Thyroid gland (tissue), 4 donors: Measurements from ENCODE around the gene ABCD1.

Source experiments
- POLR2A ChIP-seq, 2 donors: fragments of 450-650 bp; IDR thresholded peaks; one replicate each; pipeline ENCODE4 v1.6.1; 2017; ENCODE audit warnings: antibody characterized with exemption in 2 of 2, mild to moderate bottlenecking in 2 of 2, moderate library complexity in 1 of 2
- TF ChIP-seq, protein P1 (sequence below), 6 experiments: fragments of 200-600 bp in 3 of 6; fragments of 450-650 bp in 3 of 6; sonication (generic) in 3 of 6; IDR thresholded peaks; one replicate each; pipeline ENCODE4 v1.5.1; 2016 to 2019; ENCODE audit warnings: antibody characterized with exemption in 6 of 6, mild to moderate bottlenecking in 2 of 6, inconsistent platforms in 1 of 6, moderate library complexity in 1 of 6

GRCh38 chrX:153740631-153741222, 16.1 kb downstream of the ABCD1 start:
- TF ChIP-seq POLR2A (IDR thresholded peaks at IDR 0.05), result no peak
- TF ChIP-seq, protein P1, sequence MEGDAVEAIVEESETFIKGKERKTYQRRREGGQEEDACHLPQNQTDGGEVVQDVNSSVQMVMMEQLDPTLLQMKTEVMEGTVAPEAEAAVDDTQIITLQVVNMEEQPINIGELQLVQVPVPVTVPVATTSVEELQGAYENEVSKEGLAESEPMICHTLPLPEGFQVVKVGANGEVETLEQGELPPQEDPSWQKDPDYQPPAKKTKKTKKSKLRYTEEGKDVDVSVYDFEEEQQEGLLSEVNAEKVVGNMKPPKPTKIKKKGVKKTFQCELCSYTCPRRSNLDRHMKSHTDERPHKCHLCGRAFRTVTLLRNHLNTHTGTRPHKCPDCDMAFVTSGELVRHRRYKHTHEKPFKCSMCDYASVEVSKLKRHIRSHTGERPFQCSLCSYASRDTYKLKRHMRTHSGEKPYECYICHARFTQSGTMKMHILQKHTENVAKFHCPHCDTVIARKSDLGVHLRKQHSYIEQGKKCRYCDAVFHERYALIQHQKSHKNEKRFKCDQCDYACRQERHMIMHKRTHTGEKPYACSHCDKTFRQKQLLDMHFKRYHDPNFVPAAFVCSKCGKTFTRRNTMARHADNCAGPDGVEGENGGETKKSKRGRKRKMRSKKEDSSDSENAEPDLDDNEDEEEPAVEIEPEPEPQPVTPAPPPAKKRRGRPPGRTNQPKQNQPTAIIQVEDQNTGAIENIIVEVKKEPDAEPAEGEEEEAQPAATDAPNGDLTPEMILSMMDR (IDR thresholded peaks at IDR 0.05), result no peak
